ENCODE measurements around the gene PIAS1.
"Not testable (repeated sequence)": the region's sequence is repeated elsewhere in the genome, so short reads cannot be mapped to it uniquely, and the experiment has no call there.

PIAS1 gene

DNA sequence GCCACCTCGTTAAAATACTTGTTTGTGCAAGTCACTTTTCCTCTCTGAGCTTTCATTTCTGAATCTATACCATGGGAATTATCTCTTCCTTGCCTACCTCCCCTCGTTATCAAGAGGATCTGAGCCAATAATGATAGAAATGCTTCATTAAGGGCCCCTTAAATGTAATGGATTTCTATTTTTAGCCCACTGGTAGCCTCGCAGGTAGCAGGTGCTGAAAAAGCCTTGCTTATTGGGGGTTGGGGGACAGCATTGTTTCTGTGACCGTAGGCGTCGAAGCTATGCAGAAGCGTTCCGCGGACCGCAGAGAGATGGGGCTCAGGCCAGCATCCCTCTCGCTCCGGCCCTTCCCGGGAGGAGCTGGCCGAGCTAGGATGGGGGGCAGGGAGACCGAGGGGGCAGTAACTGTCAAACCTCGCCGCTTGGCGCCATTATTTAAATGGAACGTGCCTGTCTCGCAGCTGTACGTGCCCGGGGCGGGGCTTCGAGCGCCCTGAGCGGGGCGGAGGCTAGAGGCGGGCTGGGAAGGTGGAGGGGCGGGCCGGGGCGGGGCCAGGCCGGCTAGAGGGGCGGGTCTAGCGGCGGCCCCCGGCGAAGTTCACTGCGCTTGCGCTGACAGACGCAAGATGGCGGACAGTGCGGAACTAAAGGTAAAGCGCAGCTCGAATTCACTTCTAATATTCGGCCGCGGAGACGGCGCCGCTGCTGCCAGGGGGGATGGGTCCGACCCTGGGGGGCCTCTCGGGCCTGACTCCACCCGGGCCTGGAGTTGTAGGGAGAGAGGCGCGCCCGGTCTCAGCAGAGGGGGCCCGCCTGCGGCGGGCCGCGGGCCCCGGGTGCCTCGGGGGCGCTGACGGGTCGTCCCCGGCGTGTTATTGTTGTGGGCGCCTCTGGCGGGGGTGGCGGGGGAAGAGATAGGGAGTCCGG is at the start of gene PIAS1:
TSS of gene PIAS1 (plus strand) at position 615 of the 927 bp plus-strand sequence. CDS start at position 627, 12 bp downstream.
- in situ Hi-C loops (cut with HindIII; ENCODE audit: low sequenced_read_pairs): no loop called here

DNA sequence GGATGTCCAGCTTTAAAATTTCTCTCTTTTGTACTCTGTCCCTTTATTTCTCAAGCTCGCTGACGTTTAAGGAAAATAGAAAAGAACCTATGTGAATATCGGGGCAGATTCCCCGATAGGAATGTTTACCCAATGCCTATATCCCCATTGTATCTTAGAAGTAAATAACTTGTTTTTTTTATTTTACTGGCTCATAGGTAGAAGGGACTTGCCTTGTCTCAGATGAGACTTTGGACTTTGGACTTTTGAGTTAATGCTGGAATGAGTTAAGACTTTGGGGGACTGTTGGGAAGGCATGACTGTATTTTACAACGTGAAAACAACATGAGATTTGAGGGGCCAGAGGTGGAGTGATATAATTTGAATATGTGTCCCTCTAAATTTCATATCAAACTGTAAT is 46.5 kb upstream of the PIAS1 start:
- in situ Hi-C loops (cut with HindIII; ENCODE audit: low sequenced_read_pairs): not testable (repeated sequence)

GRCh38 chr15:68010361-68011153 is 43.6 kb upstream of the PIAS1 start:
- in situ Hi-C loops (cut with HindIII; ENCODE audit: low sequenced_read_pairs): no loop called here

GRCh38 chr15:68012911-68013310 is 41.2 kb upstream of the PIAS1 start:
- in situ Hi-C loops (cut with HindIII; ENCODE audit: low sequenced_read_pairs): no loop called here

DNA sequence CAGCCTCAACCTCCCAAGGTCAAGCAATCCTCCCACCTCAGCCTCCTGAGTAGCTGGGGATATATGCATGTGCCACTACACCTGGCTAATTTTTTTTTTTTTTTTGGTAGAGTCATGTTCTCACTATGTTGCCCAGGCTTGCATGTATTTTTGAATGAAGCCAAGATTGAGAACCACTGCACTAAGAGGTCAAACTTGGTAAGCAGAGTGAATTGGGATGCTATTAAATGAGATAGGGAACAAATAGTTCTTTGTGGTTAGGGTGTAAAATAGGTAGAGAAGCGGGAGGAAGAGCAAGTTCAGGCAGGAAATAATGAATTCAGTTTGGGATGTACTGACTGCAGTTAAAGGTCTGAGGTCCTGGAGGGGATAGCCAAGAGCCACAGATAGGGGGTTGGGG is 39.9 kb upstream of the PIAS1 start:
- in situ Hi-C loops (cut with HindIII; ENCODE audit: low sequenced_read_pairs): no loop called here

DNA sequence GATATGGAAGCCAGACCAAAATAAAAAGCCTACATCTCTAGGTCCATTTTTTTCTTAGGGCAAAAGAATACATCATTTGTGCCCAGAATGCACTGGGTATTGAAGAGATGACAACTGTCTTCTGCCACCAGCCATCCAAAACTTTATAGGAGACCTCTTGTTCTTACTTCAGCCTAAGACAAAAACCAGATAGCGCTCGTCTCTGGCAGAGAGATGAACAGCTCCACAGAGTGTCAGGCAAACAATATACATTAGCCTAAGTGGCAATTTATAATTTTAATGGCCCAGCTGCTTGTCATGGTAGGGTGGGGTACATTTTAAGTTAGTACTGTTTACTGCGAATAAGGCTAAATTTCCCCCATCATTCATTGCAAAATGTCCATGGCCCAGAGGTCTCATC is 38.9 kb upstream of the PIAS1 start:
- in situ Hi-C loops (cut with HindIII; ENCODE audit: low sequenced_read_pairs): no loop called here

- in situ Hi-C loops (cut with HindIII; ENCODE audit: low sequenced_read_pairs): no loop called here
These were observed 36.9 kb upstream of the PIAS1 start for GRCh38 chr15:68017201-68017600.

- in situ Hi-C loops (cut with HindIII; ENCODE audit: low sequenced_read_pairs): no loop called here
These were observed 35.2 kb upstream of the PIAS1 start for GRCh38 chr15:68018797-68019444.

DNA sequence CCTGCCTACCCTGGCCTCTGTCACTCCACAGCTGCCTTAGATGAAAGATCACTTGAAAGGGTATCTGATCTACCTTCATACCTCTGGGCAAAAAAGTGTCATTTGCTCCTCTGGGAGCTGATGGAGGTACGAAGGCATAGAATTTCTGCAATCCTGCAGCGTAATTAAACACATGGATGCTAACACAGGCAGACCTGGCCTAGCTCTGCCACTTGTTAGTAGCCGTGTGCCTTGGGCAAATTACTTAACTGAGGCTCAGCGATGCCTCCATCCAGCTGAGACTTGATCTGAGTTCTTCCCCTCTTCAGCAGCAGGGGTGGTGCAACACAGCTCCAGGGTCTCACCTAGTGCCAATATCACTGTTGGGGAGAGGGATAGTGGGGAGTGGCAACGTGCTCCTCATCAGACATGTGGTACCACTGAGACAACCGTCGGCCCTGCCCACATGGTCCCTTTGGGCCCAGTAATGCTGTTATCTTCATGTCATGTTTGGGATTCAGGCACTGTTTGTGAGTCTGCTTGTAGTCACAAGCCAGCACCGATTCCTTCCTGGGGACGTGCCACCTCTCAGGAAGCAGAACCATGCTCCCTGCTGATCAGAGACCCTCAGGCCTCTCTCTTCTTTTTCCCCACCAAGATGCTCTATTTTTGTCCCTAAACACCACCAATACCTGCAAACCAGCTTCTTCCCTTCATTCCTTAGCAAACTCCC is 34.1 kb upstream of the PIAS1 start:
- in situ Hi-C loops (cut with HindIII; ENCODE audit: low sequenced_read_pairs): no loop called here

DNA sequence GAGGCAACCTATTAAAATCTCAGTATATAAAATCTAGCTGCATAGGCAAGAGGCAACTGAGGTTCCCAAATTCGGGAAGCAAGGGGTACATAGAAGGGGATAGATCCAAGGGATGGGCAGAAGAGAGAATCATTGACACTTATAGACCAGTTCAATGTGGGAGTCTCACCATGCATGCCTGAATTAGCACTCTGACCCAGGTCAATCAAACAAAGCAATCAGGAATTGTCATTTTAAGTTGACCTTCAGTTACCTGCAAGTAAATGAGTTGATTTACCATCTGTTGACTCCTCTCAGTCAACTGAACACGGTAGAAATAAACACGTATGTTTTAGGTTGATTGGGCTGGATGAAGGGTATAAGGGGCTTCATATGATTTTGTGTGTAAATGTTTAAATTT is 33.4 kb upstream of the PIAS1 start:
- in situ Hi-C loops (cut with HindIII; ENCODE audit: low sequenced_read_pairs): no loop called here

DNA sequence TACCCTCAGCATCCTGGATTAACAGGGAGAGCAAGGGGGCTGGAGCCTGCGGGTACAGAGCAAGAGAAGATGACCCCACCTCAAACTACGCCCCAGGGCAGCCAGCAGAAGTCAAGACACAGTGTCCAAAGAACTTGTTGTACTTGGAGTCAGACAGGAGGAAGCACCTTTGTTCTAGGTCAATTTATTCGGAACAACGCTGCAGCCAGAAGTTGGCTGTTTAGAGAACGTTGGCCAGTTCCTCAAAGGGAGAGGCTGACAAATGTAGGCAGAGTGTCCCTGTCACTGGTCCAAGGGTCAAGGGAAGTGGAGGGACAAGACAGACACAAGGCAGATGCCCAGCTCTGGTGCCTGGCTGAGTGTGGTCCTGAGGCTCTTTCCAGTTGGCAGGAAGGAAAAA is 32.1 kb upstream of the PIAS1 start:
- in situ Hi-C loops (cut with HindIII; ENCODE audit: low sequenced_read_pairs): no loop called here

GRCh38 chr15:68023307-68024101 is 30.6 kb upstream of the PIAS1 start:
- in situ Hi-C loops (cut with HindIII; ENCODE audit: low sequenced_read_pairs): no loop called here

DNA sequence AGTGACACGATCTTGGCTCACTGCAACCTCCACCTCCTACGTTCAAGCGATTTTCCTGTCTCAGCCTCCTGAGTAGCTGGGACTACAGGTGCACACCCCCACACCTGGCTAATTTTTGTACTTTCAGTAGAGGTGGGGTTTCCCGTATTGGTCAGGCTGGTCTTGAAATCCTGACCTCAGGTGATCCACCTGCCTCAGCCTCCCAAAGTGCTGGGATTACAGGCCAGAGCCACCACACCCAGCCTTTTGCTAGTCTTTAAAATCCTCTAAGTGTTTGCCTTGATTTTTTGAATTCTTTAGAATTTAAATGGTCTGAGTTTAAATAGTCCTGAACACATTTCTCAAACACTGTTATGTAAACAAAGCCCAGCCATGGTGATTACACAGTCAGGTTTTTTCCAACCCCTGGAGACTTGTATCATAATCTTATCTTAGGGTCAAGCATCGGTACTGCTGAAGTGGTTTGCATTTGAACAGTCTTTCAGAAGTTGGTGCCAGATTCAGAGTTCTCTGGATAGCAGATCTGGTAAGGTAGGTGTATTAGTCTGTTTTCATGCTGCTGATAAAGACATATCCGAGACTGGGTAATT is 28.2 kb upstream of the PIAS1 start:
- in situ Hi-C loops (cut with HindIII; ENCODE audit: low sequenced_read_pairs): no loop called here

DNA sequence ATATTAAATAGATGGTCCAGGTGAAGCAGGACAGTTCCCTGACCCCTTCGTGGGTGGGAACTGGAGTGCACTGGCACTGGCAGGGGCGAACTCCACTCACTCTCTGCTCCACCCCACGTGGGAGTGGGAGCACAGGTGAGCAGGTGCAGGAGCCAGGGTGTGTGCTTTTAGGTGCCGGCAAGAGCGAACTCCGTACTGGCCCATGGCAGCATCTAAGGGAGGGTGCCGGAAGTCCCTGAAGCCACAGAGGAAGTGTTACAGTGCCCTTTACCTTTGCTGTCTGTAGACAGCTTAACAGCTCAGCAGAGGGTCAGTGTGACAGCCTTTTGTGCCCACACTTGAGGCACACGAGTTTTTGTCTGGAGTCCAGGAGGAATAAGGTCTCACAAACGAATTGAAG is 26.7 kb upstream of the PIAS1 start:
- in situ Hi-C loops (cut with HindIII; ENCODE audit: low sequenced_read_pairs): no loop called here

DNA sequence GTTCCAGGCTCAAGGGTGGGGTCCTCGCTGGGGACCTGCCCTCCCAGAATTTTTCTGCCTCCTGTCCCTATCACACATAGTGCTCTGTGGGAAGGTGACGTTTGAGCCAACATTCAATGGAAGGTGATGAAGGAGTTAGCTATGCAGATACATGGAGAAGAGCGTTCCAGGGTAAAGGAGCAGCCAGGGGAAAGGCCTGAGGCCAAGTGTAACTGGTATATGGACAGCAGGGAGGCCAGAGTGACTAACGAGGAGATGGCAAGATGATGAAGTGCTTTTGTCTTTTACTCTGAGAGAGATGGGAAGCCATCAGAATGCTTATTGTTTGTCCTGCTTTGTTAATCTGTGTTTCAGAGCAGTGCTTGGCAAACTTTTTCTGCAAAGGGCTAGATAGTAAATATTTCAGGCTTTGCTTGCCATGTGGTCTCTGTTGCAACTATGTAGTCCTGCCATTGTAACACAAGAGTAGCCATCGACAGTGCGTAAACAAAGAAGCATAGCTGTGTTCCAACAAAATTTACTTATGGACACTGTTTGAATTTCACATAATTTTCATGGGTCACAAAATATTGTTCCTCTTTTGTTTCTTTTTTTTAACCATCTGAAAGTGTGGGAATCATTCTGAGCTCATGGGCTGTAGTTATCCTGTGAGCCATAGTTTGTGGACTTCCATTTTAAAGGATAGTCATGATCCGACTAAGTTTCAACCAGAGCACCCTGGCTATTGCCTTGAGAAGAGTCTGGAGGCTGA is 25.8 kb upstream of the PIAS1 start:
- in situ Hi-C loops (cut with HindIII; ENCODE audit: low sequenced_read_pairs): no loop called here

DNA sequence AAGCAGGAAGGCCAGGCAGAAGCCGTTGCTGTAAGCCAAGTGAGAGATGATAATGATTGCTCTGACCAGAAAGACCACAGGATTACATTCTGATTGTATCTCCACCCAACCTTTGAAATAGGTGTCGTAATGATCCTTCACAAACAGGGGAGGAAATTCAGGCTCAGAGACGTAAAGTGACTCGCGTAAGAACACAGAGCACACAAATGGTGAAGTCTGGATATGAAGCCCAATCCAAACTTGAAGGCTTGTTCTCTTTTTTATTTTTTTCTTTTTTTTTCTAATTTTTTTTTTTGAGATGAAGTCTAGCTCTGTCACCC is 25.3 kb upstream of the PIAS1 start:
- in situ Hi-C loops (cut with HindIII; ENCODE audit: low sequenced_read_pairs): no loop called here

DNA sequence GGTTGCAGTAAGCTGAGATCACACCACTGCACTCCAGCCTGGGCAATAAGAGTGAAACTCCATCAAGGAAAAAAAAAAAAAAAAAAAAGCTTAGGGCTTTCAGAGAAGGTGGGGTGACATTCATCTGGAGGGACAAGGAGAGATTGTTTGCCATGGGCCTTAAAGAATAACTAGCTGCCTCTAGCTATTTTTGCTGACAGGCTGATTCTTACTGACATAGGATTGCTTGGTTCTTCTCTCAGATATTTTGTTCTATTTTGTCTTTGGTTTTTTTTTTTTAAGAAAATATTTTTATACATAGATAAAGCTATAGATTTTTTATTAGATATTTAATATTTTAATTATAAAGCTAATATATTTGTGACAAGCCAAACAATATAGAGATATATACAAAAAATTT is 24.2 kb upstream of the PIAS1 start:
- in situ Hi-C loops (cut with HindIII; ENCODE audit: low sequenced_read_pairs): no loop called here

- in situ Hi-C loops (cut with HindIII; ENCODE audit: low sequenced_read_pairs): no loop called here
These were observed 22.7 kb upstream of the PIAS1 start for GRCh38 chr15:68031404-68031803.

- in situ Hi-C loops (cut with HindIII; ENCODE audit: low sequenced_read_pairs): no loop called here
These were observed 21.4 kb upstream of the PIAS1 start for GRCh38 chr15:68032672-68033071.
